ENCODE measurements around the gene TRIM50. TPM values are rescaled to one million over a fixed set of nuclear protein-coding genes. Genes with fewer than 3 reads are reported as not detected.
"Not testable (repeated sequence)": the region's sequence is repeated elsewhere in the genome, so short reads cannot be mapped to it uniquely, and the experiment has no call there.

TRIM50 gene
- total RNA-seq, 6 experiments from 2014 or later = not detected

GRCh38 chr7:73301108-73301507 lies 26.8 kb downstream of the TRIM50 start:
- TF ChIP-seq CTCF (IDR thresholded peaks at IDR 0.05) = peak; percentile 36; the same call in 1 of the 2 replicates
- H3K9me3 Mint-ChIP-seq; H3K36me3 Mint-ChIP-seq (ENCODE audit: low read depth); H3K4me1 Mint-ChIP-seq (ENCODE audit: low read depth); H3K27ac Mint-ChIP-seq; H3K4me3 Mint-ChIP-seq; DNase-seq; H3K27me3 Mint-ChIP-seq (ENCODE audit: insufficient read depth): not testable (repeated sequence)

- not testable (repeated sequence) for H3K4me1 Mint-ChIP-seq (ENCODE audit: low read depth); H3K4me3 Mint-ChIP-seq; H3K27ac Mint-ChIP-seq; DNase-seq; H3K27me3 Mint-ChIP-seq (ENCODE audit: insufficient read depth); H3K36me3 Mint-ChIP-seq (ENCODE audit: low read depth); H3K9me3 Mint-ChIP-seq
Observed at GRCh38 chr7:73299812-73300211, 28.1 kb downstream of the TRIM50 start.

GRCh38 chr7:73297706-73298105 lies 30.2 kb downstream of the TRIM50 start:
- H3K27me3 Mint-ChIP-seq (ENCODE audit: insufficient read depth) = not testable (repeated sequence)

GRCh38 chr7:73297235-73297634 lies 30.6 kb downstream of the TRIM50 start:
- H3K4me1 Mint-ChIP-seq (ENCODE audit: low read depth); H3K36me3 Mint-ChIP-seq (ENCODE audit: low read depth); H3K27ac Mint-ChIP-seq; H3K9me3 Mint-ChIP-seq; H3K4me3 Mint-ChIP-seq; H3K27me3 Mint-ChIP-seq (ENCODE audit: insufficient read depth); DNase-seq: not testable (repeated sequence)

More at GRCh38 chr7:73297706-73298105, 30.2 kb downstream of the TRIM50 start:
- H3K27ac Mint-ChIP-seq; H3K36me3 Mint-ChIP-seq (ENCODE audit: low read depth); H3K9me3 Mint-ChIP-seq; H3K4me1 Mint-ChIP-seq (ENCODE audit: low read depth); DNase-seq; H3K4me3 Mint-ChIP-seq: not testable (repeated sequence)

- DNase-seq; H3K4me1 Mint-ChIP-seq (ENCODE audit: low read depth); H3K36me3 Mint-ChIP-seq (ENCODE audit: low read depth): not testable (repeated sequence)
Observed at GRCh38 chr7:73277210-73277609, 50.7 kb downstream of the TRIM50 start.

GRCh38 chr7:73267813-73268212 lies 60.1 kb downstream of the TRIM50 start:
- not testable (repeated sequence) for H3K4me3 Mint-ChIP-seq; DNase-seq; H3K27ac Mint-ChIP-seq; H3K9me3 Mint-ChIP-seq; H3K4me1 Mint-ChIP-seq (ENCODE audit: low read depth); H3K36me3 Mint-ChIP-seq (ENCODE audit: low read depth); H3K27me3 Mint-ChIP-seq (ENCODE audit: insufficient read depth)

More at GRCh38 chr7:73277210-73277609, 50.7 kb downstream of the TRIM50 start:
- not testable (repeated sequence) for H3K9me3 Mint-ChIP-seq; H3K27me3 Mint-ChIP-seq (ENCODE audit: insufficient read depth); H3K4me3 Mint-ChIP-seq; H3K27ac Mint-ChIP-seq

GRCh38 chr7:73266719-73267368 lies 61.0 kb downstream of the TRIM50 start:
- H3K4me3 Mint-ChIP-seq; H3K36me3 Mint-ChIP-seq (ENCODE audit: low read depth); H3K9me3 Mint-ChIP-seq; H3K4me1 Mint-ChIP-seq (ENCODE audit: low read depth); DNase-seq; H3K27me3 Mint-ChIP-seq (ENCODE audit: insufficient read depth); H3K27ac Mint-ChIP-seq: not testable (repeated sequence)

Other genes with a start within 250 kb of the TRIM50 start
- gene SPDYE9, start 242.0 kb downstream of the TRIM50 start, total RNA-seq (2021; fragmentation: NEBNext Ultra II Directional; extraction: Animal tissue kit (Norgen Biotek cat#: 25700)) = not detected
- 10 to 100 TPM; 14.1 to 24.0 (median 19.8) TPM for gene NSUN5, start 19.3 kb downstream of the TRIM50 start, total RNA-seq (2021; fragmentation: NEBNext Ultra II Directional; extraction: Animal tissue kit (Norgen Biotek cat#: 25700))
- gene FKBP6, start 79 bp upstream of the TRIM50 start, total RNA-seq (2021; fragmentation: NEBNext Ultra II Directional; extraction: Animal tissue kit (Norgen Biotek cat#: 25700)) = not detected
- gene FZD9, start 105.7 kb upstream of the TRIM50 start, total RNA-seq (2021; fragmentation: NEBNext Ultra II Directional; extraction: Animal tissue kit (Norgen Biotek cat#: 25700)) = under 1 TPM; 0.18 to 0.83 (median 0.27) TPM
- 10 to 100 TPM; 54.0 to 66.5 (median 63.8) TPM for gene BAZ1B, start 194.2 kb upstream of the TRIM50 start, total RNA-seq (2021; fragmentation: NEBNext Ultra II Directional; extraction: Animal tissue kit (Norgen Biotek cat#: 25700))
- gene BCL7B, start 229.6 kb upstream of the TRIM50 start, total RNA-seq (2021; fragmentation: NEBNext Ultra II Directional; extraction: Animal tissue kit (Norgen Biotek cat#: 25700)) = 10 to 100 TPM; 46.7 to 58.1 (median 50.0) TPM

All from HFFc6 (cell line).